NCI-H2029 (cell line): ENCODE data around the gene CENPF.
"Not testable (repeated sequence)": the region's sequence is repeated elsewhere in the genome, so short reads cannot be mapped to it uniquely, and the experiment has no call there.

Experiments
- DNase-seq: peaks from one replicate; lab custom pipeline; 2025; lab: John Stamatoyannopoulos, UW

CENPF gene

GRCh38 chr1:214584805-214585766 is 17.9 kb upstream of the CENPF start:
- DNase-seq: no peak

GRCh38 chr1:214586621-214587020 is 16.4 kb upstream of the CENPF start:
- DNase-seq: no peak

GRCh38 chr1:214587165-214587564 is 15.8 kb upstream of the CENPF start:
- no peak for DNase-seq

- no peak for DNase-seq
Observed at GRCh38 chr1:214588963-214589597, 13.9 kb upstream of the CENPF start.

- DNase-seq: no peak
Observed at GRCh38 chr1:214590696-214591095, 12.3 kb upstream of the CENPF start.

GRCh38 chr1:214591918-214592317 is 11.1 kb upstream of the CENPF start:
- not testable (repeated sequence) for DNase-seq

GRCh38 chr1:214593158-214593557 is 9.8 kb upstream of the CENPF start:
- DNase-seq: no peak

GRCh38 chr1:214603819-214604252 is 841 bp downstream of the CENPF start:
- no peak for DNase-seq

- DNase-seq: no peak
Observed at GRCh38 chr1:214604523-214604922, 1.5 kb downstream of the CENPF start.

GRCh38 chr1:214605484-214605883 is 2.5 kb downstream of the CENPF start:
- not testable (repeated sequence) for DNase-seq

GRCh38 chr1:214605933-214606925 is 3.2 kb downstream of the CENPF start:
- DNase-seq: not testable (repeated sequence)

- DNase-seq: not testable (repeated sequence)
Observed at GRCh38 chr1:214607492-214608215, 4.7 kb downstream of the CENPF start.

- not testable (repeated sequence) for DNase-seq
Observed at GRCh38 chr1:214608216-214608783, 5.3 kb downstream of the CENPF start.

GRCh38 chr1:214608817-214609216 is 5.8 kb downstream of the CENPF start:
- not testable (repeated sequence) for DNase-seq

GRCh38 chr1:214609692-214610091 is 6.7 kb downstream of the CENPF start:
- DNase-seq: no peak

- not testable (repeated sequence) for DNase-seq
Observed at GRCh38 chr1:214610136-214610535, 7.1 kb downstream of the CENPF start.

GRCh38 chr1:214615109-214615508 is 12.1 kb downstream of the CENPF start:
- no peak for DNase-seq

- no peak for DNase-seq
Observed at GRCh38 chr1:214615871-214616270, 12.9 kb downstream of the CENPF start.

- DNase-seq: no peak
Observed at GRCh38 chr1:214617246-214617645, 14.3 kb downstream of the CENPF start.

GRCh38 chr1:214617843-214618242 is 14.8 kb downstream of the CENPF start:
- DNase-seq: no peak

- no peak for DNase-seq
Observed at GRCh38 chr1:214621236-214621635, 18.2 kb downstream of the CENPF start.
